K562 (cell line): ENCODE data around the gene PGA3. TPM values are rescaled to one million over a fixed set of nuclear protein-coding genes. Genes with fewer than 3 reads are reported as not detected.

Experiments
- ATAC-seq: fragments of 200-7000 bp; cut with Tn5 transposase; 3 replicates; pipeline ENCODE4 v1.9.1; 2020; ENCODE audit warnings: moderate library complexity
- BruUV-seq: library from RNA; stranded (reverse); fragments of 400-500 nt; replicated peaks from 2 replicates; lab custom pipeline; 2021; lab: Mats Ljungman, UMichigan
- CTCF ChIA-PET: fragments of 300-600 bp; formaldehyde crosslinking; extraction: SDS; loops from one replicate; lab custom pipeline; 2021; ENCODE audit warnings: low intra/inter-chr PET ratio; lab: Yijun Ruan, JAX
- POLR2A ChIA-PET: fragments of 300-600, 350-650 bp; sonication (Branson Sonifier 250); formaldehyde crosslinking; extraction: SDS; loops from one replicate; lab custom pipeline; 2021; ENCODE audit warnings: antibody characterized with exemption, inconsistent platforms; lab: Yijun Ruan, JAX
- DNase-seq, 4 experiments: peaks; one replicate each; pipeline versions ENCODE4 v3.0.0 to v3.0.0-alpha.2; 2011 to 2018; ENCODE audit warnings: low spot score in 3 of 4, mixed read lengths in 3 of 4; ENCODE audit errors: extremely low read depth in 1 of 4
- FAIRE-seq: peaks from 2 replicates; lab custom pipeline; 2011; peaks lifted over from hg19 to GRCh38; lab: Jason Lieb, UNC
- H2AFZ ChIP-seq: 2 replicates; pipeline ENCODE4 v1.6.0; 2011; ENCODE audit warnings: low read depth, low read length, control low read depth, inconsistent platforms
- H3K27ac ChIP-seq: fragments of 200-600 bp; 3 replicates; pipeline ENCODE4 v1.8.0; 2011; ENCODE audit warnings: low read depth, mild to moderate bottlenecking, control low read depth, inconsistent platforms, low read length, moderate library complexity, mixed read lengths; ENCODE audit errors: extremely low read depth
- H3K27me3 ChIP-seq, 2 experiments: fragments of 300-600 bp in 1 of 2; 2 replicates in 1 of 2; 3 replicates in 1 of 2; pipeline versions ENCODE4 v1.6.0 to v1.8.0; 2011; ENCODE audit warnings: inconsistent platforms in 2 of 2, low read length in 2 of 2, mild to moderate bottlenecking in 1 of 2, mixed read lengths in 1 of 2, moderate library complexity in 1 of 2; ENCODE audit not compliant: control insufficient read depth in 2 of 2, insufficient read depth in 2 of 2
- H3K36me3 ChIP-seq: fragments of 300-600 bp; 3 replicates; pipeline ENCODE4 v1.8.0; 2011; ENCODE audit warnings: mild to moderate bottlenecking, low read length, inconsistent platforms; ENCODE audit not compliant: control insufficient read depth, insufficient read depth
- H3K4me1 ChIP-seq, 2 experiments: fragments of 200-600 bp in 1 of 2; replicated peaks in 1 of 2; 2 replicates in 1 of 2; 3 replicates in 1 of 2; pipeline versions ENCODE4 v1.5.1 to v1.8.0; 2011; ENCODE audit warnings: inconsistent platforms in 2 of 2, low read length in 2 of 2, mild to moderate bottlenecking in 1 of 2, mixed read lengths in 1 of 2, moderate library complexity in 1 of 2; ENCODE audit not compliant: control insufficient read depth in 2 of 2, insufficient read depth in 2 of 2
- H3K4me2 ChIP-seq: 2 replicates; pipeline ENCODE4 v1.6.1; 2011; ENCODE audit warnings: low read length, control low read depth, inconsistent platforms, mixed read lengths; ENCODE audit not compliant: insufficient read depth
- H3K4me3 ChIP-seq: fragments of 200-600 bp; sonication (generic), shearing (Covaris generic); 2 replicates; pipeline ENCODE4 v1.5.1; 2016; ENCODE audit warnings: control low read depth, inconsistent platforms
- H3K79me2 ChIP-seq: fragments of 200-600 bp; 3 replicates; pipeline ENCODE4 v1.8.0; 2011; ENCODE audit warnings: low read length, inconsistent platforms; ENCODE audit not compliant: control insufficient read depth, insufficient read depth
- H3K9ac ChIP-seq, 2 experiments: 2 replicates each; pipeline versions ENCODE4 v1.6.0 to v1.6.1; 2011; ENCODE audit warnings: low read depth in 2 of 2, low read length in 2 of 2, control low read depth in 1 of 2, inconsistent platforms in 1 of 2, mild to moderate bottlenecking in 1 of 2, mixed read lengths in 1 of 2; ENCODE audit not compliant: insufficient read depth in 1 of 2
- H3K9me1 ChIP-seq: one replicate; pipeline ENCODE4 v1.6.0; 2011; ENCODE audit warnings: inconsistent platforms, mild to moderate bottlenecking, low read length, moderate library complexity; ENCODE audit not compliant: control insufficient read depth, insufficient read depth
- H3K9me3 ChIP-seq: replicated peaks from 2 replicates; pipeline ENCODE4 v1.5.1; 2011; ENCODE audit warnings: low read depth, low read length, inconsistent platforms; ENCODE audit not compliant: control insufficient read depth, insufficient read depth
- H4K20me1 ChIP-seq: replicated peaks from 2 replicates; pipeline ENCODE4 v1.6.1; 2011; ENCODE audit warnings: low read length, inconsistent platforms, mixed read lengths; ENCODE audit not compliant: control insufficient read depth, insufficient read depth
- BCOR ChIP-seq: fragments of 450-650 bp; IDR thresholded peaks from 2 replicates; pipeline ENCODE4 v1.6.1; 2016
- E2F5 ChIP-seq: sonication (generic); formaldehyde crosslinking; IDR thresholded peaks from 2 replicates; pipeline ENCODE4 v1.8.0; 2022; ENCODE audit warnings: mild to moderate bottlenecking, missing genetic modification reagents
- NBN ChIP-seq: fragments of 450-650 bp; IDR thresholded peaks from 2 replicates; pipeline ENCODE4 v1.6.1; 2016; ENCODE audit warnings: low read depth, mild to moderate bottlenecking
- ZNF121 ChIP-seq: sonication (generic); formaldehyde crosslinking; conservative IDR thresholded peaks from 2 replicates; pipeline ENCODE4 v1.8.0; 2022; ENCODE audit warnings: missing genetic modification reagents
- ZNF280A ChIP-seq: fragments of 450-650 bp; IDR thresholded peaks from 2 replicates; pipeline ENCODE4 v1.6.1; 2018; ENCODE audit warnings: mild to moderate bottlenecking, low read depth; ENCODE audit not compliant: partially characterized antibody
- WGBS: fragments of 100-300 bp; shearing (Covaris generic); methylation state at CpG from one replicate; pipeline ENCODE4 v1.1.6; 2016; ENCODE audit warnings: low coverage, mixed read lengths; ENCODE audit not compliant: insufficient coverage; ENCODE audit errors: missing lambda C conversion rate; 5-methylcytosine and 5-hydroxymethylcytosine counted together
- in situ Hi-C: fragments of 300-500 bp; cut with MboI; formaldehyde crosslinking; loops from 4 replicates; pipeline ENCODE4 v1.15.0; 2018; ENCODE audit warnings: inconsistent platforms, mixed read lengths
- intact Hi-C: fragments of 100-400 bp; cut with micrococcal nuclease; formaldehyde crosslinking; loops from 2 replicates; pipeline ENCODE4 v1.14.2; 2022
- polyA plus RNA-seq, 8 experiments: library from polyadenylated mRNA; depleted of rRNA in 4 of 8; stranded (reverse) in 5 of 8; unstranded in 3 of 8; fragments of >200 nt; fragmentation: Nextera tagmentation in 2 of 8; fragmentation: Illumina TruSeq in 1 of 8; extraction: Ambion mirVana in 2 of 8; extraction: Trizol in 1 of 8; gene quantifications; 2 replicates each; pipeline versions ENCODE4 v1.2.1 to v1.2.3, GENCODE V29; 2011 to 2014; ENCODE audit warnings: inconsistent platforms in 1 of 8, missing spikeins in 1 of 8
- total RNA-seq, 7 experiments: library from RNA; depleted of rRNA in 6 of 7; stranded (reverse); fragments of >200 nt in 6 of 7; fragmentation: Illumina TruSeq in 2 of 7; extraction: Trizol in 2 of 7; gene quantifications; 2 replicates each; pipeline versions ENCODE4 v1.2.1 to v1.2.3, GENCODE V29; 2011 to 2021; ENCODE audit warnings: low replicate concordance in 1 of 7

The PGA3 gene
- total and polyA plus RNA-seq, 9 of the 15 experiments (the other 6 are each of a cell fraction or from before 2014, with no cell fraction given): 0.15 to 0.18 (median 0.18) TPM; not detected in 6

- Histone ChIP-seq H3K27ac (no peak overlapping the region), H3K9ac (no peak overlapping the region)
- TF ChIP-seq NBN: no peak
- peak; percentile 79 for TF ChIP-seq ZNF280A
- no peak for TF ChIP-seq BCOR
- 0 out of 2 replicates have a peak, but pooled peaks have one; percentile 39 for TF ChIP-seq ZNF121 (CRISPR knock-in tag)
- TF ChIP-seq E2F5 (CRISPR knock-in tag): no peak
- TF ChIP-seq, all 486 proteins: peak for 2
- peaks cover 10% of the 10 kb centered on the region for H3K9me1 ChIP-seq
- 97% methylated on average over 4 of the region's 4 CpGs for WGBS
- FAIRE-seq (no peak), ATAC-seq (no peak), DNase-seq (no peak)
- intact Hi-C loops: no loop called here
- no TSS peak for BruUV-seq
- peaks cover 92% of the 10 kb centered on the region for H3K79me2 ChIP-seq
- CTCF ChIA-PET: no interaction called here
- peaks cover 3% of the 10 kb centered on the region; the same call in 1 of the 2 replicates for H3K9me3 ChIP-seq
- H3K4me1 ChIP-seq: peaks cover 32 to 38% of the 10 kb centered on the region in 2 experiments
- in situ Hi-C loops: no loop called here
- H2AFZ ChIP-seq: no peak overlapping the region
- H4K20me1 ChIP-seq: peaks cover 23% of the 10 kb centered on the region
- H3K36me3 ChIP-seq: peaks cover 25% of the 10 kb centered on the region; the same call in 2 of the 3 replicates
- H3K27me3 ChIP-seq: no peaks in the 10 kb centered on the region
- H3K4me3 ChIP-seq: no peak overlapping the region
- POLR2A ChIA-PET: interaction anchor here (0.7 kb wide), 1 partner anchor 172 kb away, joined by 3 read pairs; no protein-coding TSS in a partner anchor
- no peak overlapping the region for H3K4me2 ChIP-seq
Measured at GRCh38 chr11:61154528-61154927, 48.8 kb upstream of the PGA3 start.
